NCI-H2029 treated with DMSO at 0.1 percent for 48 hours (cell line): ENCODE measurements around the gene AZGP1.
"Not testable (repeated sequence)": the region's sequence is repeated elsewhere in the genome, so short reads cannot be mapped to it uniquely, and the experiment has no call there.

ENCODE experiments used
- DNase-seq: peaks from one replicate; lab custom pipeline; 2025; lab: John Stamatoyannopoulos, UW

Gene AZGP1

GRCh38 chr7:99997545-99998137, 21.8 kb upstream of the AZGP1 start:
- no peak for DNase-seq

GRCh38 chr7:99996755-99997544, 21.1 kb upstream of the AZGP1 start:
- no peak for DNase-seq

- no peak for DNase-seq
Observed at GRCh38 chr7:99994819-99995218, 19.0 kb upstream of the AZGP1 start.

- DNase-seq = no peak
Observed at GRCh38 chr7:99992330-99993038, 16.7 kb upstream of the AZGP1 start.

GRCh38 chr7:99991543-99991942, 15.7 kb upstream of the AZGP1 start:
- not testable (repeated sequence) for DNase-seq

GRCh38 chr7:99990460-99990852, 14.6 kb upstream of the AZGP1 start:
- no peak for DNase-seq

GRCh38 chr7:99987846-99988245, 12.0 kb upstream of the AZGP1 start:
- DNase-seq = no peak

- not testable (repeated sequence) for DNase-seq
Observed at GRCh38 chr7:99987306-99987705, 11.5 kb upstream of the AZGP1 start.

GRCh38 chr7:99984593-99984992, 8.8 kb upstream of the AZGP1 start:
- DNase-seq = peak; percentile 9

GRCh38 chr7:99981066-99981465, 5.2 kb upstream of the AZGP1 start:
- not testable (repeated sequence) for DNase-seq

- DNase-seq = not testable (repeated sequence)
Observed at GRCh38 chr7:99980448-99980872, 4.6 kb upstream of the AZGP1 start.

GRCh38 chr7:99979814-99980225, 4.0 kb upstream of the AZGP1 start:
- peak; percentile 24 for DNase-seq

- DNase-seq = no peak
Observed at GRCh38 chr7:99976626-99977025, 795 bp upstream of the AZGP1 start.

GRCh38 chr7:99974681-99975080, 1.1 kb downstream of the AZGP1 start:
- DNase-seq = no peak

GRCh38 chr7:99973817-99974216, 2.0 kb downstream of the AZGP1 start:
- DNase-seq = not testable (repeated sequence)

- DNase-seq = no peak
Observed at GRCh38 chr7:99971242-99971641, 4.6 kb downstream of the AZGP1 start.

GRCh38 chr7:99969813-99970212, 6.0 kb downstream of the AZGP1 start:
- peak; percentile 61 for DNase-seq

GRCh38 chr7:99969298-99969697, 6.5 kb downstream of the AZGP1 start:
- no peak for DNase-seq

GRCh38 chr7:99958564-99959227, 17.1 kb downstream of the AZGP1 start:
- no peak for DNase-seq

- no peak for DNase-seq
Observed at GRCh38 chr7:99955247-99955646, 20.6 kb downstream of the AZGP1 start.

- not testable (repeated sequence) for DNase-seq
Observed at GRCh38 chr7:99954643-99955042, 21.2 kb downstream of the AZGP1 start.

GRCh38 chr7:99953649-99954048, 22.2 kb downstream of the AZGP1 start:
- DNase-seq = no peak
